ENCODE measurements around the gene TMEM244. TPM values are rescaled to one million over a fixed set of nuclear protein-coding genes. Genes with fewer than 3 reads are reported as not detected.

TMEM244 gene
- total and polyA plus RNA-seq, 9 of the 15 experiments (the other 6 are each of a cell fraction or from before 2014, with no cell fraction given), result not detected

DNA sequence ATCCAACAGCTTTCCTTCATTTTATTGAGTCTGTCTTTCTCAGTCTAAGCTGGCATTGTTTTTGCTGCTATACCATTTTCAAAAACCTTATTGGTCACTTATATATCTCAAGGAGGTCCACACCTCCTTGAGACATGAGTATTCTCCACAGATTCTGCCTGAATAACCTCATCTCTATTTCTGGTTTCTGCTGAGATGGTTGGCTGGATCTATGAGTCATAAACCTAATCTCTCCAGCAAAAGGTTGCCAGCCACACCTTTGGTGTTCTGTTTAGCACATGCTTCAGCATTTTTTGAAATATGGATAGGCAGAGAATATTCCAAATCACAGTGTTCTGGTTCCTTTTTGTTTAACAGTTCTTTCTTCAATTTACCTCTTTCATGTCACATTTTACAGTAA is 40.8 kb upstream of the TMEM244 start (continued):
- no peak for TF ChIP-seq ZNF668 (CRISPR knock-in tag; IDR thresholded peaks at IDR 0.05)
- peak; percentile 84 for TF ChIP-seq MEF2A (IDR thresholded peaks at IDR 0.05; ENCODE audit: control insufficient read depth, low read depth, low read length)
- TF ChIP-seq SNRNP70 (optimal IDR thresholded peaks at IDR 0.05; ENCODE audit: low read depth, low read length), result no peak
- TF ChIP-seq, protein P1, sequence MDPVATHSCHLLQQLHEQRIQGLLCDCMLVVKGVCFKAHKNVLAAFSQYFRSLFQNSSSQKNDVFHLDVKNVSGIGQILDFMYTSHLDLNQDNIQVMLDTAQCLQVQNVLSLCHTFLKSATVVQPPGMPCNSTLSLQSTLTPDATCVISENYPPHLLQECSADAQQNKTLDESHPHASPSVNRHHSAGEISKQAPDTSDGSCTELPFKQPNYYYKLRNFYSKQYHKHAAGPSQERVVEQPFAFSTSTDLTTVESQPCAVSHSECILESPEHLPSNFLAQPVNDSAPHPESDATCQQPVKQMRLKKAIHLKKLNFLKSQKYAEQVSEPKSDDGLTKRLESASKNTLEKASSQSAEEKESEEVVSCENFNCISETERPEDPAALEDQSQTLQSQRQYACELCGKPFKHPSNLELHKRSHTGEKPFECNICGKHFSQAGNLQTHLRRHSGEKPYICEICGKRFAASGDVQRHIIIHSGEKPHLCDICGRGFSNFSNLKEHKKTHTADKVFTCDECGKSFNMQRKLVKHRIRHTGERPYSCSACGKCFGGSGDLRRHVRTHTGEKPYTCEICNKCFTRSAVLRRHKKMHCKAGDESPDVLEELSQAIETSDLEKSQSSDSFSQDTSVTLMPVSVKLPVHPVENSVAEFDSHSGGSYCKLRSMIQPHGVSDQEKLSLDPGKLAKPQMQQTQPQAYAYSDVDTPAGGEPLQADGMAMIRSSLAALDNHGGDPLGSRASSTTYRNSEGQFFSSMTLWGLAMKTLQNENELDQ (CRISPR knock-in tag; IDR thresholded peaks at IDR 0.05; ENCODE audit: borderline replicate concordance), result no peak
- TF ChIP-seq, protein P2, sequence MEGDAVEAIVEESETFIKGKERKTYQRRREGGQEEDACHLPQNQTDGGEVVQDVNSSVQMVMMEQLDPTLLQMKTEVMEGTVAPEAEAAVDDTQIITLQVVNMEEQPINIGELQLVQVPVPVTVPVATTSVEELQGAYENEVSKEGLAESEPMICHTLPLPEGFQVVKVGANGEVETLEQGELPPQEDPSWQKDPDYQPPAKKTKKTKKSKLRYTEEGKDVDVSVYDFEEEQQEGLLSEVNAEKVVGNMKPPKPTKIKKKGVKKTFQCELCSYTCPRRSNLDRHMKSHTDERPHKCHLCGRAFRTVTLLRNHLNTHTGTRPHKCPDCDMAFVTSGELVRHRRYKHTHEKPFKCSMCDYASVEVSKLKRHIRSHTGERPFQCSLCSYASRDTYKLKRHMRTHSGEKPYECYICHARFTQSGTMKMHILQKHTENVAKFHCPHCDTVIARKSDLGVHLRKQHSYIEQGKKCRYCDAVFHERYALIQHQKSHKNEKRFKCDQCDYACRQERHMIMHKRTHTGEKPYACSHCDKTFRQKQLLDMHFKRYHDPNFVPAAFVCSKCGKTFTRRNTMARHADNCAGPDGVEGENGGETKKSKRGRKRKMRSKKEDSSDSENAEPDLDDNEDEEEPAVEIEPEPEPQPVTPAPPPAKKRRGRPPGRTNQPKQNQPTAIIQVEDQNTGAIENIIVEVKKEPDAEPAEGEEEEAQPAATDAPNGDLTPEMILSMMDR (IDR thresholded peaks at IDR 0.05 in 2 of 3, conservative IDR thresholded peaks at IDR 0.05 in 1 of 3; ENCODE audit: insufficient read depth in 2 of 3, low read depth in 1 of 3, low read length in 3 of 3), result no peak
- 0 out of 2 replicates have a peak, but pooled peaks have one; percentile 35 for TF ChIP-seq FOXM1 (IDR thresholded peaks at IDR 0.05; ENCODE audit: low read depth)
- TF ChIP-seq FOXM1 (CRISPR knock-in tag; IDR thresholded peaks at IDR 0.05; ENCODE audit: low read depth), result no peak
- TF ChIP-seq MYC (IDR thresholded peaks at IDR 0.05; ENCODE audit: low read depth, low read length), result no peak
- TF ChIP-seq MYC (CRISPR knock-in tag; IDR thresholded peaks at IDR 0.05; ENCODE audit: borderline replicate concordance, low read depth), result no peak
- no peak for TF ChIP-seq PRPF4 (IDR thresholded peaks at IDR 0.05; ENCODE audit: insufficient read depth, low read depth, low read length, poor library complexity, severe bottlenecking)
- TF ChIP-seq, protein P3, sequence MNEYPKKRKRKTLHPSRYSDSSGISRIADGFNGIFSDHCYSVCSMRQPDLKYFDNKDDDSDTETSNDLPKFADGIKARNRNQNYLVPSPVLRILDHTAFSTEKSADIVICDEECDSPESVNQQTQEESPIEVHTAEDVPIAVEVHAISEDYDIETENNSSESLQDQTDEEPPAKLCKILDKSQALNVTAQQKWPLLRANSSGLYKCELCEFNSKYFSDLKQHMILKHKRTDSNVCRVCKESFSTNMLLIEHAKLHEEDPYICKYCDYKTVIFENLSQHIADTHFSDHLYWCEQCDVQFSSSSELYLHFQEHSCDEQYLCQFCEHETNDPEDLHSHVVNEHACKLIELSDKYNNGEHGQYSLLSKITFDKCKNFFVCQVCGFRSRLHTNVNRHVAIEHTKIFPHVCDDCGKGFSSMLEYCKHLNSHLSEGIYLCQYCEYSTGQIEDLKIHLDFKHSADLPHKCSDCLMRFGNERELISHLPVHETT (CRISPR knock-in tag; conservative IDR thresholded peaks at IDR 0.05 in 1 of 2, IDR thresholded peaks at IDR 0.05 in 1 of 2), result no peak

Measured in K562 (cell line).